ENCODE data around the gene DNAJB2.

DNAJB2 gene

GRCh38 chr2:219279151-219279915 is at the start of gene DNAJB2:
Gene DNAJB2, plus strand, starts transcription at chr2:219279366. Its CDS starts 468 bp downstream, at chr2:219279834.
- TF ChIP-seq CTCF (IDR thresholded peaks at IDR 0.05) = no peak

- no peak for TF ChIP-seq CTCF (IDR thresholded peaks at IDR 0.05)
Observed at GRCh38 chr2:219230059-219230540, 49.1 kb upstream of the DNAJB2 start.

GRCh38 chr2:219234331-219234730 is 44.8 kb upstream of the DNAJB2 start:
- TF ChIP-seq CTCF (IDR thresholded peaks at IDR 0.05) = no peak

GRCh38 chr2:219243291-219243761 is 35.8 kb upstream of the DNAJB2 start:
- TF ChIP-seq CTCF (IDR thresholded peaks at IDR 0.05) = no peak

GRCh38 chr2:219244789-219245147 is 34.4 kb upstream of the DNAJB2 start:
- TF ChIP-seq CTCF (IDR thresholded peaks at IDR 0.05) = no peak

GRCh38 chr2:219245148-219245898 is 33.8 kb upstream of the DNAJB2 start, which contains the start of the genes GLB1L and STK16:
Gene GLB1L, minus strand, starts transcription at chr2:219245444. Its CDS starts 1,871 bp downstream, at chr2:219243573.
Gene STK16, plus strand, starts transcription at chr2:219245479. Its CDS starts 521 bp downstream, at chr2:219246000.
- TF ChIP-seq CTCF (IDR thresholded peaks at IDR 0.05) = no peak

GRCh38 chr2:219245899-219246230 is 33.3 kb upstream of the DNAJB2 start:
- TF ChIP-seq CTCF (IDR thresholded peaks at IDR 0.05) = no peak

All from LNCAP (cell line).